Activated naive CD8-positive, alpha-beta T cell treated with anti-CD3 and anti-CD28 coated beads, Interleukin-2, amount 50 U/mL, for 16 hours (primary cell): Measurements from ENCODE around the gene CMYA5.
"Not testable (repeated sequence)": the region's sequence is repeated elsewhere in the genome, so short reads cannot be mapped to it uniquely, and the experiment has no call there.

ENCODE experiments used
- DNase-seq: peaks from one replicate; pipeline ENCODE4 v3.0.0-alpha.2; 2020; ENCODE audit warnings: low read depth, low spot score

Gene CMYA5

GRCh38 chr5:79702606-79703380 is 13.2 kb downstream of the CMYA5 start:
- no peak for DNase-seq

GRCh38 chr5:79703381-79703645 is 13.7 kb downstream of the CMYA5 start:
- no peak for DNase-seq

GRCh38 chr5:79704553-79704952 is 14.9 kb downstream of the CMYA5 start:
- no peak for DNase-seq

- DNase-seq = no peak
Observed at GRCh38 chr5:79705632-79706031, 16.0 kb downstream of the CMYA5 start.

- not testable (repeated sequence) for DNase-seq
Observed at GRCh38 chr5:79706317-79706716, 16.7 kb downstream of the CMYA5 start.

GRCh38 chr5:79707535-79707934 is 17.9 kb downstream of the CMYA5 start:
- no peak for DNase-seq

- DNase-seq = no peak
Observed at GRCh38 chr5:79712741-79713140, 23.1 kb downstream of the CMYA5 start.

- DNase-seq = no peak
Observed at GRCh38 chr5:79713727-79714126, 24.1 kb downstream of the CMYA5 start.

- no peak for DNase-seq
Observed at GRCh38 chr5:79716839-79717238, 27.2 kb downstream of the CMYA5 start.

- no peak for DNase-seq
Observed at GRCh38 chr5:79720096-79720495, 30.5 kb downstream of the CMYA5 start.

GRCh38 chr5:79727451-79728355 is 38.1 kb downstream of the CMYA5 start:
- DNase-seq = no peak

GRCh38 chr5:79728396-79728795 is 38.8 kb downstream of the CMYA5 start:
- no peak for DNase-seq

GRCh38 chr5:79729679-79730078 is 40.0 kb downstream of the CMYA5 start:
- DNase-seq = no peak

GRCh38 chr5:79730564-79730963 is 40.9 kb downstream of the CMYA5 start:
- DNase-seq = no peak

- no peak for DNase-seq
Observed at GRCh38 chr5:79731775-79732174, 42.1 kb downstream of the CMYA5 start.

GRCh38 chr5:79736528-79737514 is 47.2 kb downstream of the CMYA5 start:
- DNase-seq = no peak

GRCh38 chr5:79738349-79738748 is 48.7 kb downstream of the CMYA5 start:
- no peak for DNase-seq

- no peak for DNase-seq
Observed at GRCh38 chr5:79742549-79743136, 53.0 kb downstream of the CMYA5 start.

- DNase-seq = no peak
Observed at GRCh38 chr5:79743846-79744605, 54.4 kb downstream of the CMYA5 start.

- DNase-seq = no peak
Observed at GRCh38 chr5:79745255-79745654, 55.6 kb downstream of the CMYA5 start.
